Right lobe of liver (tissue), 6 donors: ENCODE measurements around the gene MARK3. TPM values are rescaled to one million over a fixed set of nuclear protein-coding genes. Genes with fewer than 3 reads are reported as not detected.
A peak's percentile ranks its signal among the peaks of the same experiment; 100 is the strongest.

Experiments
- ATAC-seq, 4 donors: fragments of 200-7000 bp; cut with Tn5 transposase; one replicate each; pipeline ENCODE4 v1.9.1; 2020; ENCODE audit warnings: mild to moderate bottlenecking in 4 of 4, moderate library complexity in 4 of 4
- DNase-seq, 3 donors: peaks; one replicate each; pipeline ENCODE4 v3.0.0-alpha.2; 2020
- H3K27ac ChIP-seq, 3 donors: fragments of 200-600 bp; one replicate each; pipeline ENCODE4 v1.8.0; 2022
- H3K27me3 ChIP-seq, 2 donors: fragments of 200-600 bp; one replicate each; pipeline ENCODE4 v1.8.0; 2022
- H3K36me3 ChIP-seq, 4 donors: fragments of 200-600 bp; sonication (generic) in 1 of 4; one replicate each; pipeline versions ENCODE4 v1.5.1 to v1.8.0; 2017 to 2022; ENCODE audit warnings: control low read depth in 1 of 4
- H3K4me1 ChIP-seq, 4 donors: fragments of 200-600 bp; sonication (generic) in 1 of 4; one replicate each; pipeline versions ENCODE4 v1.5.1 to v1.8.0; 2017 to 2022; ENCODE audit warnings: control low read depth in 1 of 4
- H3K4me3 ChIP-seq, 3 donors: fragments of 200-600 bp; one replicate each; pipeline ENCODE4 v1.8.0; 2022
- H3K9me3 ChIP-seq, 4 donors: fragments of 200-600 bp; sonication (generic) in 1 of 4; one replicate each; pipeline versions ENCODE4 v1.5.1 to v1.8.0; 2017 to 2022; ENCODE audit warnings: control low read depth in 1 of 4
- CTCF ChIP-seq, 4 donors: fragments of 200-600 bp in 3 of 4; fragments of 450-650 bp in 1 of 4; IDR thresholded peaks; one replicate each; pipeline versions ENCODE4 v1.5.1 to v1.8.0; 2016 to 2022; ENCODE audit warnings: antibody characterized with exemption in 4 of 4, mild to moderate bottlenecking in 2 of 4
- POLR2A ChIP-seq: fragments of 450-650 bp; IDR thresholded peaks from one replicate; pipeline ENCODE4 v1.6.1; 2017; ENCODE audit warnings: antibody characterized with exemption, mild to moderate bottlenecking
- WGBS: methylation state at CpG from one replicate; pipeline ENCODE4 v1.1.6; 2018; ENCODE audit warnings: low coverage, low lambda C conversion rate; ENCODE audit not compliant: insufficient coverage; ENCODE audit errors: missing lambda C conversion rate; 5-methylcytosine and 5-hydroxymethylcytosine counted together
- intact Hi-C, 2 donors: fragments of 100-400 bp; cut with DNase I; formaldehyde crosslinking; loops; one replicate each; pipeline versions ENCODE4 v1.11.2 to v1.14.1; 2022
- long read RNA-seq: library from polyadenylated mRNA; unstranded; transcript quantifications from one replicate; pipeline ENCODE4 v2.0.0, GENCODE V29; 2019
- total RNA-seq, 6 experiments: library from RNA; depleted of rRNA in 2 of 6; stranded (reverse); fragments of >200 nt in 2 of 6; fragmentation: NEBNext Ultra II Directional in 3 of 6; extraction: Animal tissue kit (Norgen Biotek cat#: 25700) in 3 of 6; gene quantifications; one replicate each; pipeline versions ENCODE4 v1.1.0 to v1.2.4, GENCODE V29; 2016 to 2023
- donor health status: DM: no; HTN: yes; CAD: no.
- donor health status: DM: no; HTN: no; CAD: no.
- donor health status: DM: no; HTN: no; CAD: no.
- donor health status: DM: no; HTN: yes; CAD: no.
- donor health status: DM: no; HTN: yes; CAD: no.

MARK3 gene
- total RNA-seq, result 10 to 100 TPM; 25.5 to 34.3 (median 27.3) TPM
- long read RNA-seq, partial matches to known transcripts, result 2 of 2 reads
- long read RNA-seq, other reads (novel, unspliced or antisense), result 0 of 2 reads

DNA sequence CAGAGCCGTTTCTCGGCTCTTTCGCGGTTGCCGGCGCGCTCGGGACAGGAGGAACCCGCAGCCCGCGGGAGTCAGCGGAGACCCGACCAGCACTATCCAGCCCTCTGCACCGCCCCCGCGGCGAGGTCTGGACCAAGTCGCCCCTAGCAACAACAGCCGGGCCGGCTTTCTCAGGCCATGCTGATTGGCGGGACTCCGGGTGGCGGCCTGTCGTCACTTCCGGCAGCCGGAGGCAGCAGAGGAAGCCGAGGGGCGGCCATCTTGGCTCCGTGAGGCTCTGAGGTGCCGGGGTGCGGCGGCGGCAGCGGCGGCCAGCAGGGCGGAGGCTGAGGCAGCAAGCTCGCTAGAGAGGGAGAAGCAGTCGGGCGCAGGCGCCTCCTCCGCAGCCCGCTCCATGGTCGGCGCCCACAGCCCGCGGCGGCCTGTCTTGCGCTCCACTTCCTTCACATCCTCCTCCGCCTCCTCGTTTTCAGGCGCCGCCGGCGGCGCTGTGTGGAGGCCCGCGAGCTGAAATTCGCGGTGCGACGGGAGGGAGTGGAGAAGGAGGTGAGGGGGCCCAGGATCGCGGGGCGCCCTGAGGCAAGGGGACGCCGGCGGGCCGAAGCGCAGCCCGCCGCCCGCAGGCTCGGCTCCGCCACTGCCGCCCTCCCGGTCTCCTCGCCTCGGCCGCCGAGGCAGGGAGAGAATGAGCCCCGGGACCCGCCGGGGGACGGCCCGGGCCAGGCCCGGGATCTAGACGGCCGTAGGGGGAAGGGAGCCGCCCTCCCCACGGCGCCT lies at the start of gene MARK3:
TSS of gene MARK3 (plus strand) at position 264 of the 777 bp plus-strand sequence. CDS start 615 bp downstream, outside the sequence.
- Histone ChIP-seq H3K9me3 (no peaks in the 10 kb centered on the region), H3K36me3 (no peaks in the 10 kb centered on the region), H3K4me3 (peak within 1 kb of the TSS; percentile 93 to 98 (median 97)), H3K27me3 (no peaks in the 10 kb centered on the region), H3K27ac (peak within 1 kb of the TSS; percentile 94 to 99 (median 98)), H3K4me1 (peaks cover 0 to 29% (median 2%) of the 10 kb centered on the region in 4 donors)
- TF ChIP-seq POLR2A, result peak; percentile 79
- peak in 3 of 4 donors; percentile 9 to 17 (median 15) for TF ChIP-seq CTCF (IDR thresholded peaks at IDR 0.05)
- peak; percentile 94 to 98 (median 96) for ATAC-seq
- peak; percentile 98 for DNase-seq
- 0% methylated on average over 8 of the region's 91 CpGs for WGBS
- intact Hi-C loops, result no loop called here

GRCh38 chr14:103336191-103336590 lies 49.0 kb upstream of the MARK3 start:
- peaks cover 39 to 62% (median 52%) of the 10 kb centered on the region in 4 donors for H3K36me3 ChIP-seq
- 89% methylated on average over 13 of the region's 14 CpGs for WGBS

GRCh38 chr14:103337794-103338193 lies 47.4 kb upstream of the MARK3 start:
- H3K9me3 ChIP-seq, result no peaks in the 10 kb centered on the region
- ATAC-seq, result no peak
- H3K4me1 ChIP-seq, result peaks cover 0 to 49% (median 22%) of the 10 kb centered on the region in 4 donors
- no peaks in the 10 kb centered on the region for H3K27me3 ChIP-seq
- H3K27ac ChIP-seq, result no peak overlapping the region
- intact Hi-C loops, result no loop called here
- H3K4me3 ChIP-seq, result no peak overlapping the region
- TF ChIP-seq CTCF (IDR thresholded peaks at IDR 0.05), result no peak
- TF ChIP-seq POLR2A, result no peak
- H3K36me3 ChIP-seq, result peaks cover 46 to 77% (median 63%) of the 10 kb centered on the region in 4 donors
- WGBS, result 90% methylated on average over 3 of the region's 3 CpGs
- DNase-seq, result no peak

More at GRCh38 chr14:103336191-103336590, 49.0 kb upstream of the MARK3 start:
- ATAC-seq, result no peak
- Histone ChIP-seq H3K9me3 (no peaks in the 10 kb centered on the region), H3K4me3 (peak overlapping the region in 2 of 3 donors; percentile 91), H3K27me3 (no peaks in the 10 kb centered on the region), H3K4me1 (peaks cover 0 to 42% (median 17%) of the 10 kb centered on the region in 4 donors), H3K27ac (peak overlapping the region in 1 of 3 donors; percentile 9)
- DNase-seq, result peak in 1 of 3 donors; percentile 36
- TF ChIP-seq CTCF (IDR thresholded peaks at IDR 0.05), result no peak
- TF ChIP-seq POLR2A, result no peak
- intact Hi-C loops, result no loop called here

DNA sequence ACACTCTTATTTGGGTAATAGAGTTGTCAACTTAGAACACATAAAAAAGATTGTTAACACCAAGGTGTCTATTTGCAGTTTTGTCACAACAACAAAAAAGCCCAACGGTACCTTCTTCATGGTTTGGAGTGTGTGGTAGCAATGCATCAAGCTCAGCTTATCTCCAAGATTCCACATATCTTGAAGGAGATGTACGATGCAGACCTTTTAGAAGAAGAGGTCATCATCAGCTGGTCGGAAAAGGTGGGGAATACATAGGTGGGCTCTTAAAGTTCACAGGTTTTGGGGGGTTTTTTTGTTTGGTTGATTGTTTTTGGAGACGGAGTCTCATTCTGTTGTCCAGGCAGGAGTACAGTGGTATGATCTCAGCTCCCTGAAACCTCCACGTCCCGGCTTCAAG lies 45.7 kb upstream of the MARK3 start:
- 85% methylated on average over 4 of the region's 6 CpGs for WGBS
- ATAC-seq (no peak), DNase-seq (no peak)
- H3K36me3 ChIP-seq, result peaks cover 50 to 93% (median 69%) of the 10 kb centered on the region in 4 donors
- peaks cover 0 to 49% (median 22%) of the 10 kb centered on the region in 4 donors for H3K4me1 ChIP-seq
- H3K9me3 ChIP-seq, result no peaks in the 10 kb centered on the region
- TF ChIP-seq CTCF (IDR thresholded peaks at IDR 0.05), result no peak
- TF ChIP-seq POLR2A, result no peak
- no peak overlapping the region for H3K27ac ChIP-seq
- H3K27me3 ChIP-seq, result no peaks in the 10 kb centered on the region
- intact Hi-C loops, result no loop called here
- no peak overlapping the region for H3K4me3 ChIP-seq
